Neural progenitor cell (in vitro differentiated cells): ENCODE measurements around the gene CRMP1. TPM values are rescaled to one million over a fixed set of nuclear protein-coding genes. Genes with fewer than 3 reads are reported as not detected.

ENCODE experiments used
- DNase-seq: peaks from one replicate; pipeline ENCODE4 v3.0.0-alpha.2; 2016; ENCODE audit warnings: low spot score
- H2AFZ ChIP-seq: fragments of 200-600 bp; sonication (generic); replicated peaks from 2 replicates; pipeline ENCODE4 v1.6.1; 2016; ENCODE audit warnings: antibody characterized with exemption
- H3F3A ChIP-seq: fragments of 200-600 bp; sonication (generic); 2 replicates; pipeline ENCODE4 v1.6.1; 2016; ENCODE audit warnings: antibody characterized with exemption, low read depth
- H3K27ac ChIP-seq: fragments of 200-600 bp; sonication (generic); 2 replicates; pipeline ENCODE4 v1.5.1; 2016; ENCODE audit warnings: mild to moderate bottlenecking
- H3K27me3 ChIP-seq: fragments of 200-600 bp; sonication (generic); 2 replicates; pipeline ENCODE4 v1.6.1; 2016; ENCODE audit warnings: mild to moderate bottlenecking, moderate library complexity
- H3K36me3 ChIP-seq: fragments of 200-600 bp; sonication (generic); 2 replicates; pipeline ENCODE4 v1.5.1; 2016
- H3K4me1 ChIP-seq: fragments of 200-600 bp; sonication (generic); 2 replicates; pipeline ENCODE4 v1.6.1; 2016; ENCODE audit warnings: mixed run types
- H3K4me2 ChIP-seq: fragments of 200-600 bp; sonication (generic); 2 replicates; pipeline ENCODE4 v1.6.1; 2016
- H3K4me3 ChIP-seq: fragments of 200-600 bp; sonication (generic); 2 replicates; pipeline ENCODE4 v1.5.1; 2016
- H3K79me2 ChIP-seq: fragments of 200-600 bp; sonication (generic); 2 replicates; pipeline ENCODE4 v1.6.1; 2016; ENCODE audit warnings: low read depth
- H3K9ac ChIP-seq: fragments of 200-600 bp; sonication (generic); 2 replicates; pipeline ENCODE4 v1.6.1; 2016
- H3K9me3 ChIP-seq: fragments of 200-600 bp; sonication (generic); 2 replicates; pipeline ENCODE4 v1.5.1; 2016; ENCODE audit warnings: low read depth
- H4K20me1 ChIP-seq: fragments of 200-600 bp; sonication (generic); 2 replicates; pipeline ENCODE4 v1.6.1; 2016; ENCODE audit warnings: low read depth
- H3K27ac Mint-ChIP-seq: 3 replicates; pipeline ENCODE4 v1.8.0; 2021; ENCODE audit warnings: mixed read lengths
- H3K27me3 Mint-ChIP-seq: 2 replicates; pipeline ENCODE4 v1.8.0; 2022; ENCODE audit warnings: low read depth, mild to moderate bottlenecking, inconsistent platforms, moderate library complexity, mixed read lengths; ENCODE audit not compliant: insufficient read depth
- H3K36me3 Mint-ChIP-seq: 3 replicates; pipeline ENCODE4 v1.8.0; 2021; ENCODE audit warnings: mixed read lengths
- H3K4me1 Mint-ChIP-seq: 3 replicates; pipeline ENCODE4 v1.8.0; 2021; ENCODE audit warnings: mixed read lengths
- H3K4me3 Mint-ChIP-seq: 3 replicates; pipeline ENCODE4 v1.8.0; 2021; ENCODE audit warnings: mild to moderate bottlenecking, moderate library complexity, mixed read lengths
- H3K9me3 Mint-ChIP-seq: 3 replicates; pipeline ENCODE4 v1.8.0; 2020; ENCODE audit warnings: mixed read lengths
- CTCF ChIP-seq: fragments of 200-600 bp; sonication (generic); IDR thresholded peaks from 2 replicates; pipeline ENCODE4 v1.5.1; 2017; ENCODE audit warnings: antibody characterized with exemption, mild to moderate bottlenecking
- EZH2 ChIP-seq: fragments of 200-600 bp; sonication (generic); IDR thresholded peaks from 2 replicates; pipeline ENCODE4 v1.6.1; 2017; ENCODE audit warnings: antibody characterized with exemption, mild to moderate bottlenecking, moderate library complexity
- EZH2phosphoT487 ChIP-seq: fragments of 200-600 bp; sonication (generic); IDR thresholded peaks from 2 replicates; pipeline ENCODE4 v1.6.1; 2017; ENCODE audit warnings: antibody characterized with exemption
- total RNA-seq: library from RNA; depleted of rRNA; stranded (reverse); fragments of >200 nt; gene quantifications from 2 replicates; pipeline ENCODE4 v1.2.3, GENCODE V29; 2015; ENCODE audit warnings: low replicate concordance

CRMP1 gene
- total RNA-seq, 1 donor from 2014 or later, result 91.4 TPM

- no peak overlapping the region for H3K4me3 Mint-ChIP-seq
- peaks cover 2% of the 10 kb centered on the region for H3K27me3 Mint-ChIP-seq
- no peaks in the 10 kb centered on the region for H3F3A ChIP-seq
- H3K27me3 ChIP-seq, result no peaks in the 10 kb centered on the region
- H3K27ac Mint-ChIP-seq, result no peak overlapping the region
- H3K27ac ChIP-seq, result no peak overlapping the region
- no peaks in the 10 kb centered on the region for H3K4me1 ChIP-seq
- DNase-seq, result no peak
- TF ChIP-seq CTCF (no peak), EZH2 (no peak), EZH2phosphoT487 (no peak)
- H3K36me3 Mint-ChIP-seq, result peaks cover 32% of the 10 kb centered on the region
- peaks cover 6% of the 10 kb centered on the region for H3K79me2 ChIP-seq
- H3K9me3 Mint-ChIP-seq, result no peaks in the 10 kb centered on the region
- H3K4me3 ChIP-seq, result no peak overlapping the region
- no peaks in the 10 kb centered on the region for H3K4me1 Mint-ChIP-seq
- no peak overlapping the region for H3K9ac ChIP-seq
- peaks cover 19% of the 10 kb centered on the region for H4K20me1 ChIP-seq
- H3K4me2 ChIP-seq, result no peak overlapping the region
- no peak overlapping the region for H2AFZ ChIP-seq
- H3K9me3 ChIP-seq, result no peaks in the 10 kb centered on the region
- H3K36me3 ChIP-seq, result no peaks in the 10 kb centered on the region
Measured at GRCh38 chr4:5851637-5852301, 41.1 kb downstream of the CRMP1 start.

DNA sequence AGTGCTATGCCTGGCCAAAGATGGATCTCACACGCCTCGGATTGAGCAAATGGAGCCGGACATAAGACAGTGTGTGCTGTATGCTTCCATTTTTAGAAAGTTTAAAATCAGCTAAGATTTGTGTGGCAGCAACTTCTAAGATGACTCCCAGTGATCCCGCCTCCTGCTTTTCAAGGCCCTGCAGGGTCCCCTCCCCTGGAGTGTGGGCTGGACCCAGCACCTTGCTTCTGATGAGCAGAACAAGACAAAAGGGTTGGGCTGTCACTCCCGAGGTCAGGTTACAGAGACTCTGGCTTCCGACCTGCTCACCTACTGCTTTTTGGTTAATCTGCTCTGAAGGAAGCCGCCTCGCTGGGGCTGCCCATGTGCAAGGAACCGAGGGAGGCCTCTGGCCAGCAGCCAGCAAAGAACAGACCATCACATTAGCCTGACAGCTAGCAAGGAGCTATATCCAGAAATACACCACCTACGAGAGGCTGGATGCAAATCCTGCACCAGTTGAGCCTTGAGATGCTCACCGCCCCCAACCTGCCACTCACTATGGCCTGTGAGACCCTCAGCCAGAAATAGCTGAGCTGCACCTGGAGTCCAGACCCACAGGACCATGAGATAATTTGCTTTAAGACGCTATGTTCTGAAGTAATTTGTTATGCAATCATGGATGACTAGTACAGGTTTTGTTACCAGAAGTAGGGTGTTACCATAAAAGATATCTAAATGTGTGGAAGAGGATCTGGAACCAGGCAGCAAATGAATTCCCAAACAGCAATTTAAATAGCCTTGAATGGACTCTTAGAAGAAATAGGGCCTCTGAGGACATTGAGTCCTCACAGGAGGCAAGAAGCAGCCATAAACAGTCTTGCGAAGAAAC, 47.6 kb downstream of the CRMP1 start:
- H3F3A ChIP-seq, result no peaks in the 10 kb centered on the region
- H3K27me3 ChIP-seq, result no peaks in the 10 kb centered on the region
- Mint-ChIP-seq H3K27ac (peak overlapping the region; percentile 5), H3K4me1 (no peaks in the 10 kb centered on the region), H3K36me3 (peaks cover 34% of the 10 kb centered on the region), H3K27me3 (no peaks in the 10 kb centered on the region), H3K9me3 (no peaks in the 10 kb centered on the region), H3K4me3 (no peak overlapping the region)
- TF ChIP-seq CTCF (no peak), EZH2 (no peak), EZH2phosphoT487 (no peak)
- no peak overlapping the region for H3K4me3 ChIP-seq
- H2AFZ ChIP-seq, result no peak overlapping the region
- H3K4me1 ChIP-seq, result peaks cover 12% of the 10 kb centered on the region
- peak overlapping the region; percentile 5 for H3K4me2 ChIP-seq
- peak overlapping the region; percentile 6 for H3K27ac ChIP-seq
- H3K79me2 ChIP-seq, result no peaks in the 10 kb centered on the region
- no peak overlapping the region for H3K9ac ChIP-seq
- no peaks in the 10 kb centered on the region for H3K9me3 ChIP-seq
- DNase-seq, result peak; percentile 26
- no peaks in the 10 kb centered on the region for H3K36me3 ChIP-seq
- H4K20me1 ChIP-seq, result peaks cover 20% of the 10 kb centered on the region

DNA sequence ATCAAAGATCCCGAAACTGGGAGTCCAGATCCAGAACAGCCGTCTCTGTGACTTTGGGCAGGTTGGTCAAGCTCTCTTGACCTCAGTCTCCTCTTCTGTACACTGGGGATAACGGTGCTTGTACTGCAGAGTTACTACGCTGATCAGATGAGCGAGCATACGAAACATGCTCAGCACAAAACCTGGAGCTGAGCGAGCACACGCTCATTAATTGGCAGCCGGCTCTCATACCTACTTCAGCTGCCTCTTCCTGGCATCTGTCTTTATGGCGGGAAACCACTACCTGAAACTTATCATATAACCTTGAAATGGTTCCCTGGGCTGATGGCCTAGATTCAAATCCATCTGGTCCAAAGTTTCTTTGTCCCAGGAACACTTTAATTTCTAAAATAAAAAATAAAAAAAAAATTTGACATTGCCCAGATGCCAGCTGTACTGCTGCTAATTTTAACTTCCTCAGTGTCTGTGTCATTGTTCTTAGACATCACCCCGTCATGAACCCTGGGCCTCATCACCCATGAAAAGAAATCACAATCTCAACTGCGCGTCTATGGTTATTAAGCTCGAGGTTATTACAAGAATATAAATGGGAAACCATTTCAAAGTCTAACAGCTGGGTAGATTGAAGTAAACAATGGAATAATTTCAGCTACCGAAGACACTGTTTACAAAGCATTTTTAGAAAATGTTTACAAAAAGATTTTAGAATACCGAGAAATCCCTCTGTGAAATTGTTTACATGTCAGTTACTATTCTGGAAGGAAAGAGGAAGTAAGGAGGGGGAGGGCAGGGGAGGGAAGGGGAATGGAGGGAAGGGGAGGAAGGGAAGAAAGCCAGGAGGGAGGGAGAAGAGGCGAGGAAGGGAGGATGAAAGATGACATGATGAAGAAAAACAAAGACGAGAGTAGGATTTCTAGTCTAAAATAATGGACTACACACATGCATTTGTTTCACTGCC, 49.0 kb downstream of the CRMP1 start:
- DNase-seq, result no peak
- no peak overlapping the region for H3K4me3 ChIP-seq
- TF ChIP-seq EZH2 (no peak), CTCF (no peak), EZH2phosphoT487 (no peak)
- Mint-ChIP-seq H3K4me1 (no peaks in the 10 kb centered on the region), H3K27me3 (no peaks in the 10 kb centered on the region), H3K4me3 (no peak overlapping the region), H3K27ac (no peak overlapping the region), H3K36me3 (peaks cover 26% of the 10 kb centered on the region), H3K9me3 (no peaks in the 10 kb centered on the region)
- H3K9me3 ChIP-seq, result no peaks in the 10 kb centered on the region
- no peak overlapping the region for H3K9ac ChIP-seq
- H3K4me2 ChIP-seq, result no peak overlapping the region
- H4K20me1 ChIP-seq, result peaks cover 20% of the 10 kb centered on the region
- H3F3A ChIP-seq, result no peaks in the 10 kb centered on the region
- H3K79me2 ChIP-seq, result no peaks in the 10 kb centered on the region
- no peaks in the 10 kb centered on the region for H3K27me3 ChIP-seq
- no peak overlapping the region for H2AFZ ChIP-seq
- no peak overlapping the region for H3K27ac ChIP-seq
- H3K36me3 ChIP-seq, result no peaks in the 10 kb centered on the region
- peaks cover 12% of the 10 kb centered on the region for H3K4me1 ChIP-seq
